HG02798 (cell line): ENCODE measurements around the gene TRMT1L.
"Not testable (repeated sequence)": the region's sequence is repeated elsewhere in the genome, so short reads cannot be mapped to it uniquely, and the experiment has no call there.

Experiments used
- ATAC-seq: cut with Tn5 transposase; IDR thresholded peaks from one replicate; pipeline ENCODE4 v1.9.1; 2021; ENCODE audit warnings: mild to moderate bottlenecking; ENCODE audit not compliant: unreplicated experiment, poor library complexity

The TRMT1L gene, protein sequence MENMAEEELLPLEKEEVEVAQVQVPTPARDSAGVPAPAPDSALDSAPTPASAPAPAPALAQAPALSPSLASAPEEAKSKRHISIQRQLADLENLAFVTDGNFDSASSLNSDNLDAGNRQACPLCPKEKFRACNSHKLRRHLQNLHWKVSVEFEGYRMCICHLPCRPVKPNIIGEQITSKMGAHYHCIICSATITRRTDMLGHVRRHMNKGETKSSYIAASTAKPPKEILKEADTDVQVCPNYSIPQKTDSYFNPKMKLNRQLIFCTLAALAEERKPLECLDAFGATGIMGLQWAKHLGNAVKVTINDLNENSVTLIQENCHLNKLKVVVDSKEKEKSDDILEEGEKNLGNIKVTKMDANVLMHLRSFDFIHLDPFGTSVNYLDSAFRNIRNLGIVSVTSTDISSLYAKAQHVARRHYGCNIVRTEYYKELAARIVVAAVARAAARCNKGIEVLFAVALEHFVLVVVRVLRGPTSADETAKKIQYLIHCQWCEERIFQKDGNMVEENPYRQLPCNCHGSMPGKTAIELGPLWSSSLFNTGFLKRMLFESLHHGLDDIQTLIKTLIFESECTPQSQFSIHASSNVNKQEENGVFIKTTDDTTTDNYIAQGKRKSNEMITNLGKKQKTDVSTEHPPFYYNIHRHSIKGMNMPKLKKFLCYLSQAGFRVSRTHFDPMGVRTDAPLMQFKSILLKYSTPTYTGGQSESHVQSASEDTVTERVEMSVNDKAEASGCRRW

GRCh38 chr1:185156854-185157598, at the start of gene TRMT1L, which contains the start of gene SWT1:
TSS of gene TRMT1L (minus strand) at chr1:185156953. CDS start at chr1:185156712, 241 bp downstream.
TSS of gene SWT1 (plus strand) at chr1:185157167. CDS start at chr1:185160842, 3,675 bp downstream.
- peak; percentile 92 for ATAC-seq

DNA sequence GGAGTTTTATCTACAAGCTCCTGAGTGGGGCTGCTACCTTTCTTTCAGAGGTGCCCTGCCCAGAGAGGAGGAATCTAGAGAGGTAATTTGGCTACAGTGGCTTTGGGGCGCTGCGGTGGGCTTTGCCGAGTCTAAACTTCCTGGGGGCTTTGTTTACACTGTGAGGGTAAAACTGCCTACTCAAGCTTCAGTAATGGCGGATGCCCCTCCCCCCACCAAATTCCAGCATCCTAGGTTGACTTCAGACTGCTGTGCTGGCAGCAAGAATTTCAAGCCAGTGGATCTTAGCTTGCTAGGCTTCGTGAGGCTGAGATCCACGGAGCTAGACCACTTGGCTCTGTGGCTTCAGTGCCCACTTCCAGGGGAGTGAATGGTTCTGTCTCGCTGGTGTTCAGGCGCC, 44.1 kb upstream of the TRMT1L start:
- ATAC-seq, result no peak

- not testable (repeated sequence) for ATAC-seq
These were observed 42.0 kb upstream of the TRMT1L start for GRCh38 chr1:185198712-185199111.

GRCh38 chr1:185193756-185194155, 37.0 kb upstream of the TRMT1L start:
- ATAC-seq, result no peak

DNA sequence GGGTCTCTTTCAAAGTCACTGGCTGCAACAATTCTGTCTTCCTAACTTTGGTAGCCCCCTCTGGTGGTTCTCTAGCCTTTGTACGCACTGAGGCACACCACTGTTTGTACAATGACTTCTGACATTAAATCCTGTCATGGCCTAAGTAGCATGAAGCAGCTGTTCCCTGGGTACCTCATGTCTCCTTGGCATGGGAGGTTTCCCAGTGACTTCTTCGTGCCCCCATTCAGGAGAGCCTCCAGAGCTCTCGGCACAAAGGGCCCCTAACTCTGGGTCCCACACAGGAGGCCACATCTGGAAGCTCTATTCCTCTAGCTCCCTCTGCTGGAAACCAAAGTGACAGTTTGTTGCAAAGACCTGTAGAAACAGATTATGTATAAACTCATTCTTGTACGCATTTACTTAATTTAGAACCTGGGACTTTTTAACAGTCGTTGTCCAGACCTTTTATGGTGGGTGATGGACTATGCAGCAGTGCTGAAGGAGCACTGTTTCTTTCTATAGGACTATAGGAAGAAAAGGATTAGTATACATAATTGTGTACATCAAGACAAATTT, 13.6 kb upstream of the TRMT1L start:
- peak; percentile 82 for ATAC-seq

DNA sequence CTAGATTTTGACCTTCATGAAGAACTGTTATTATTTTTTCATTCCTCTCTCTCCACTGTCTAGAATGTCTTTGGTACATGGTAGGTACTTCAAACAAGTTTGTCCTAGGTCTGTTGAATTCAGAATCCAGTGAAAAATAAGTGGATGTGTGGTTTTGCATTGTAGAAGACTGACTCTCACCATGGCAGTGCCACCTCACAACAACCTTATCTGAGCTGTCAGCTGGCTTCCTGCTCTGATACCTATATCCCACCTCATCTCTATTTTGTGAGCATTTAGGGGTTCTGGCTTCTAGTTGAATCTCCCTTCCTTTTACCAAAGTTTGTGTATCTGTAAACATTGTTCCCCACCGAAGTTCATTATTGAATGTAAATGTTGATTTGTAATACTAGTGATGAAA, 9.4 kb upstream of the TRMT1L start:
- no peak for ATAC-seq

DNA sequence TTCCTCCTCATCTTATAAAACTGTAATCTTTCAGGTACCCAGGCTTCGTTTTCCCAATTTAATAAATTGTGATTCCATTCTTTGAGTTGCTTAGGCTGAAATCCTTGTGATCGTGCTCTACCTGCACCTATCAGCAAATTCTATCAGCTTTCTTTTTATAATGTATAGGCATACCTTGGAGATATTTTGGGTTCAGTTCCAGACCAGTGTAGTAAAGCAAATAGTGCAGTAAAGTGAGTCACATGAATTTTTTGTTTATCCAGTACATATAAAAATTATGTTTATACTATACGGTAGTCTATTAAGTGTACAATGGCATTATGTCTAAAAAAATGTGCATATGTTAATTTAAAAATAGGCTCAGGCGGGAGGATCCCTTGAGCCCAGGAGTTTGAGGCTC, 5.7 kb upstream of the TRMT1L start:
- ATAC-seq, result no peak

- ATAC-seq, result no peak
These were observed 3.2 kb upstream of the TRMT1L start for GRCh38 chr1:185159966-185160365.

DNA sequence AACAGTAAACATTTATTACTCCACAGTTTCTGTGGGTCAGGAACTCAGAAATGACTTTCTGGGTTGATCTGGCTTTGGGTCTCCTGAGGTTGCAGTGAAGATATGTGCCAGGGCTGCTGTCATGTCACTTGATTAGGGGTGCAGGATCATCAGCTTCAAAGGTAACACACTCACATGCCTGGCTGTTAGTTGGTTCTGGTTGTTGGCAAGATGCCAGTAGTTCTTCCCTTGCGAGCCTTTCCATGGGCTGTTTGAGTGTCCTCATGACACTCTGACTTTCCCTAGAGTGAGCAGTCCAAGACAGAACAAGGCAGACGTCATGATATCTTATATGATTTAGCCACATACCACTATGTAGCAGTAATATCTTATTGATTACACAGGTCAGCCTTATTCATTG, 2.0 kb upstream of the TRMT1L start:
- ATAC-seq, result no peak

- no peak for ATAC-seq
These were observed 1.1 kb upstream of the TRMT1L start for GRCh38 chr1:185157599-185158412.

- peak; percentile 30 for ATAC-seq
These were observed 382 bp downstream of the TRMT1L start for GRCh38 chr1:185156288-185156853.

DNA sequence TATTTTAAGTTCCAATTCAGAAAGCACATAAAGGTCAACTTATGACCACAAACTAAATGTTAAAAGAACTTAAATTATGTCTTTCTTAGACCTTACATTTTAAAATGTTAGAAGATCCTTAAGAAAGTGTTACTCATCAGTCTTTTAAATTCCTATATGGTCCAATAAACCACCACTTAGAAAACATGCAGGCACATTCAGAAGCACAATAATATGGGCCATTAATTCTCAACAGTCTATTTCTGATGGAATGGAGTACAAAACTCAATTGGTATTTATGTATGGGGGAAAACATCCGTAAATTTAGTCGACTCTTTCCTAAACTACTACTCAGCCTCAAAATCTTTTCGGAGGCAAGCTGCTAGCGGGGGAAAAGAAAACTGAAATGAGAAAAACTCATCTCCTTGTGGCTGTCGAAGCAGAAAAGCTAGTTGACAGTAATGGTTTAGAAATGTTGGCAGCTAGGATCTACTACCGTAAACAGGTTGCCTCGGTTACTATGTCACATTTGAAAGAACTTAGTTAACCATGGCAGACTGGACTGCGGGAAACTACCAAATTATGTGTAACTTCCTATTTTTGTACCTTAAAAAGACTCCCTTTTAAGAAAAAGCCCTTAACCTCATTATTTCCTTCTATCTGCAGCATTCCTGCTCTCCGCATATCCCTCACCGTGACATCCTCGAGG, 1.0 kb downstream of the TRMT1L start:
- no peak for ATAC-seq

GRCh38 chr1:185154912-185155513, 1.7 kb downstream of the TRMT1L start:
- no peak for ATAC-seq

DNA sequence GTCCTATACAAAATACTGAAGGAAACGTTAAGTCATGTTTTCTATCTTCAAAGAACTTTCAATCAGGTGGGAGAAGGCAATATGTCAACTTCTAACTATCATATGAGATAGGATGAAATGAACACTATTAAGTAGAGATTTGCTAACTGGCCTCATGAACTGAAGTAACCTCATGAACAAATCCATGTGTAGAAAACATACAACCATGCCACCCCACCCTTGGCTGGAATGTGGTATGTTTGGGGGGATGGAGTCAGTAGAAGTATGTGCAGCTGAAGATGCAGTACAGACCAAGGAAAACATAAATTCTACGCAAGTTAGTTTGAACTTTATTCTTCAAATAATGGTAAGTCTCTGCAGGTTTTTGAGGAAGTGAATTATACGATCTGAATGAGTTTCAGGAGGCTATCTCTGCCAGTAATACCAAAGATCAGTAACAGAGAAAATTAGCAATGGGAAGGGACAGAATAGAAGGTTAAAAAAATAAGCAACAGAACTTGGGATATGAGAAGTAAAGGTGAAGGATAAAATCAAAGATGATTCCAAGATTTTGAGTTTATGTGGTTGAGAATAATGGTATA, 4.5 kb downstream of the TRMT1L start:
- ATAC-seq, result no peak

- no peak for ATAC-seq
These were observed 5.5 kb downstream of the TRMT1L start for GRCh38 chr1:185151215-185151614.

- ATAC-seq, result no peak
These were observed 12.5 kb downstream of the TRMT1L start for GRCh38 chr1:185144233-185144632.

DNA sequence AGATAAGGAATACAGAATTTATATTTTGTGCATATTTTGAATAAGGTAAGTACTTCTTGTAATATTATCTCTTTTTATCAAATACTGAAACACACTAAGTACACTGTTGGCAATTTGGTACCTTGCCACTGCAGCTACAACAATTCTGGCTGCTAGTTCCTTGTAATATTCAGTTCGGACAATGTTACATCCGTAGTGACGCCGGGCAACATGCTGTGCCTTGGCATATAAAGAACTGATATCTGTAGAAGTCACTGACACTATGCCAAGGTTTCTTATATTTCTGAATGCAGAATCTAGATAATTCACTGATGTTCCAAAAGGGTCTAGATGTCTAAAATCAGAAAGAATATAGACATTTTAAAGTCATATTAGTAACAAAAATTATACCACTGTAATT, 17.5 kb downstream of the TRMT1L start:
- no peak for ATAC-seq

DNA sequence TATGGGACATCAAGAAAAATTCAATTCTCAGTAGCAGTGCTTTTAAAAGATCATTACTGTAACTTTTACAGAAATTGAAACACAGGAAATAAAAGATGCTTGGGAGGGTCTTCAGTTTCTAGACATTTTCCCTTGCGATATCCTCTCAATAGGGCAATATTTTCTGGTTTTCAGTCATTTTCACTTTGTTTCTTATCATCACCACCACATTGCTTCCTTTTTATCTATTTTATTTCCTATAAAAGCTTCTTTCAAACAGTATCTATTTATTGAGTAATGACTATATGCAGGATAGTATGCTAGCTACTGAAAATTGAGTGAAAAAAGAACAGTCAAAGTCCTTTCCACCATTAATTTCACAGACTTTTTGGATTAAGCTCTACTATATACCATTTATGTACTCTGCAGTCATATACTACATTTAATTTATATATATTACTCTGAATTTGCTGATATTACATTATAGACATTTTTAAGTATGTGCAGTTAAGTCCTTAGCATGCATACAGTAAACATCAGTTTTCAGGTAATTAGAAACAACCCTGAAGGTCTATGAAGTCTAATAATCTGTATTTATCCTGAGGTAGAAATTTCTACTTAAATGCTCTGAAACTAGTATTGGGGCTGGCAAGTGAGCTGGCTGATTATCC, 18.7 kb downstream of the TRMT1L start:
- no peak for ATAC-seq
